SK-N-SH treated with all-trans-retinoic acid at 6 μM for 48 hours (cell line): Measurements from ENCODE around the gene FAM47E.

Experiments used
- ATAC-seq: fragments of 200-7000 bp; cut with Tn5 transposase; 3 replicates; pipeline ENCODE4 v1.9.1; 2020; ENCODE audit warnings: mild to moderate bottlenecking, moderate library complexity
- ARNTL ChIP-seq: fragments of 450-650 bp; formaldehyde crosslinking; IDR thresholded peaks from 2 replicates; pipeline ENCODE4 v1.5.0; 2020; ENCODE audit warnings: low read depth, mild to moderate bottlenecking, moderate library complexity, borderline replicate concordance
- CREB5 ChIP-seq: fragments of 250-450 bp; sonication (Bioruptor Pico); IDR thresholded peaks from 2 replicates; pipeline ENCODE4 v1.5.1; 2020; ENCODE audit warnings: low read depth, mild to moderate bottlenecking, moderate library complexity
- CSDC2 ChIP-seq: fragments of 250-450 bp; sonication (Bioruptor Pico); IDR thresholded peaks from 2 replicates; pipeline ENCODE4 v1.5.0; 2020; ENCODE audit warnings: mild to moderate bottlenecking, moderate library complexity
- CSRNP3 ChIP-seq: fragments of 250-450 bp; sonication (Bioruptor Pico); IDR thresholded peaks from 2 replicates; pipeline ENCODE4 v1.5.1; 2021; ENCODE audit warnings: mild to moderate bottlenecking, moderate library complexity
- ESRRG ChIP-seq: fragments of 250-450 bp; sonication (Bioruptor Pico); IDR thresholded peaks from 2 replicates; pipeline ENCODE4 v1.6.1; 2021; ENCODE audit warnings: mild to moderate bottlenecking
- GLIS3 ChIP-seq: fragments of 250-450 bp; sonication (Bioruptor Pico); IDR thresholded peaks from 2 replicates; pipeline ENCODE4 v1.5.0; 2020; ENCODE audit warnings: mild to moderate bottlenecking, moderate library complexity
- ISL1 ChIP-seq: fragments of 250-450 bp; sonication (Bioruptor Pico); IDR thresholded peaks from 2 replicates; pipeline ENCODE4 v2.1.2; 2022; ENCODE audit warnings: mild to moderate bottlenecking, moderate library complexity
- OSR1 ChIP-seq: fragments of 250-450 bp; sonication (Bioruptor Pico); IDR thresholded peaks from 2 replicates; pipeline ENCODE4 v1.8.0; 2022; ENCODE audit warnings: moderate library complexity, mild to moderate bottlenecking, inconsistent platforms
- POU6F1 ChIP-seq: fragments of 250-450 bp; sonication (Bioruptor Pico); IDR thresholded peaks from 2 replicates; pipeline ENCODE4 v1.8.0; 2021; ENCODE audit warnings: low read depth, mild to moderate bottlenecking, moderate library complexity, borderline replicate concordance
- PPARA ChIP-seq: fragments of 250-450 bp; sonication (Bioruptor Pico); IDR thresholded peaks from 2 replicates; pipeline ENCODE4 v1.5.0; 2020; ENCODE audit warnings: mild to moderate bottlenecking, borderline replicate concordance
- RARB ChIP-seq: fragments of 250-450 bp; sonication (Bioruptor Pico); IDR thresholded peaks from 2 replicates; pipeline ENCODE4 v1.8.0; 2021; ENCODE audit warnings: mild to moderate bottlenecking, moderate library complexity
- TCF4 ChIP-seq: fragments of 250-450 bp; sonication (Bioruptor Pico); IDR thresholded peaks from 2 replicates; pipeline ENCODE4 v1.8.0; 2021; ENCODE audit warnings: mild to moderate bottlenecking, moderate library complexity, borderline replicate concordance
- TOX ChIP-seq: fragments of 250-450 bp; sonication (Bioruptor Pico); IDR thresholded peaks from 2 replicates; pipeline ENCODE4 v1.8.0; 2021; ENCODE audit warnings: mild to moderate bottlenecking, moderate library complexity, borderline replicate concordance
- ZC3H10 ChIP-seq: fragments of 250-450 bp; sonication (Bioruptor Pico); IDR thresholded peaks from 2 replicates; pipeline ENCODE4 v1.5.1; 2021; ENCODE audit warnings: mild to moderate bottlenecking, moderate library complexity
- ZFP3 ChIP-seq: fragments of 250-450 bp; sonication (Bioruptor Pico); IDR thresholded peaks from 2 replicates; pipeline ENCODE4 v1.5.0; 2020; ENCODE audit warnings: mild to moderate bottlenecking, moderate library complexity
- ZNF565 ChIP-seq: fragments of 450-650 bp; formaldehyde crosslinking; conservative IDR thresholded peaks from 2 replicates; pipeline ENCODE4 v1.5.0; 2020; ENCODE audit warnings: low read depth, mild to moderate bottlenecking, moderate library complexity
- TF ChIP-seq, protein P1 (sequence below): fragments of 250-450 bp; sonication (Bioruptor Pico); IDR thresholded peaks from 2 replicates; pipeline ENCODE4 v1.5.0; 2020; ENCODE audit warnings: mild to moderate bottlenecking, moderate library complexity
- TF ChIP-seq, protein P2 (sequence below): fragments of 250-450 bp; sonication (Bioruptor Pico); IDR thresholded peaks from 2 replicates; pipeline ENCODE4 v1.8.0; 2020; ENCODE audit warnings: mild to moderate bottlenecking, moderate library complexity, borderline replicate concordance

Gene FAM47E

DNA sequence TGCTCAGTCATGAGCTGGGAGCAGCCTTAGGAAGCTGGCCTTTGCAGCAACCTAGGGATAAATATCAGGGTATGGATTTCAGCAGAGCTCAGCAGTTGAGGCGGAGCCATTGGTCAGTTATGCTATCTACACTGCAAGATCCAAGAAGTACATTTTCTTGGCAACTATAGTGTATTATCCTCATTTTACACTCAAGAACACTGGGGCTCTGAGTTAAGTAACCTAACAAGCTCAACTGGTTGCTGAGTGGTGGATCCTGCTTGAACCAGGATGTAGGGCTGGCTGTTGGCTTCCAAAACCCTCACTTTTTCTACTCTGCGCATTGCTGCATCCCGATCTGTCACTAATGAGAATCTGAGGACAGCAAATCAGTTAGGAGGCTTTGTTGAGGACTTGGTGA is 36.4 kb upstream of the FAM47E start (continued):
- TF ChIP-seq, protein P1, sequence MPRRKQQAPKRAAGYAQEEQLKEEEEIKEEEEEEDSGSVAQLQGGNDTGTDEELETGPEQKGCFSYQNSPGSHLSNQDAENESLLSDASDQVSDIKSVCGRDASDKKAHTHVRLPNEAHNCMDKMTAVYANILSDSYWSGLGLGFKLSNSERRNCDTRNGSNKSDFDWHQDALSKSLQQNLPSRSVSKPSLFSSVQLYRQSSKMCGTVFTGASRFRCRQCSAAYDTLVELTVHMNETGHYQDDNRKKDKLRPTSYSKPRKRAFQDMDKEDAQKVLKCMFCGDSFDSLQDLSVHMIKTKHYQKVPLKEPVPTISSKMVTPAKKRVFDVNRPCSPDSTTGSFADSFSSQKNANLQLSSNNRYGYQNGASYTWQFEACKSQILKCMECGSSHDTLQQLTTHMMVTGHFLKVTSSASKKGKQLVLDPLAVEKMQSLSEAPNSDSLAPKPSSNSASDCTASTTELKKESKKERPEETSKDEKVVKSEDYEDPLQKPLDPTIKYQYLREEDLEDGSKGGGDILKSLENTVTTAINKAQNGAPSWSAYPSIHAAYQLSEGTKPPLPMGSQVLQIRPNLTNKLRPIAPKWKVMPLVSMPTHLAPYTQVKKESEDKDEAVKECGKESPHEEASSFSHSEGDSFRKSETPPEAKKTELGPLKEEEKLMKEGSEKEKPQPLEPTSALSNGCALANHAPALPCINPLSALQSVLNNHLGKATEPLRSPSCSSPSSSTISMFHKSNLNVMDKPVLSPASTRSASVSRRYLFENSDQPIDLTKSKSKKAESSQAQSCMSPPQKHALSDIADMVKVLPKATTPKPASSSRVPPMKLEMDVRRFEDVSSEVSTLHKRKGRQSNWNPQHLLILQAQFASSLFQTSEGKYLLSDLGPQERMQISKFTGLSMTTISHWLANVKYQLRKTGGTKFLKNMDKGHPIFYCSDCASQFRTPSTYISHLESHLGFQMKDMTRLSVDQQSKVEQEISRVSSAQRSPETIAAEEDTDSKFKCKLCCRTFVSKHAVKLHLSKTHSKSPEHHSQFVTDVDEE (CRISPR knock-in tag), result no peak
- TF ChIP-seq ARNTL (no peak), POU6F1 (CRISPR knock-in tag) (no peak), OSR1 (CRISPR knock-in tag) (no peak), TCF4 (CRISPR knock-in tag) (no peak)
- TF ChIP-seq, protein P2, sequence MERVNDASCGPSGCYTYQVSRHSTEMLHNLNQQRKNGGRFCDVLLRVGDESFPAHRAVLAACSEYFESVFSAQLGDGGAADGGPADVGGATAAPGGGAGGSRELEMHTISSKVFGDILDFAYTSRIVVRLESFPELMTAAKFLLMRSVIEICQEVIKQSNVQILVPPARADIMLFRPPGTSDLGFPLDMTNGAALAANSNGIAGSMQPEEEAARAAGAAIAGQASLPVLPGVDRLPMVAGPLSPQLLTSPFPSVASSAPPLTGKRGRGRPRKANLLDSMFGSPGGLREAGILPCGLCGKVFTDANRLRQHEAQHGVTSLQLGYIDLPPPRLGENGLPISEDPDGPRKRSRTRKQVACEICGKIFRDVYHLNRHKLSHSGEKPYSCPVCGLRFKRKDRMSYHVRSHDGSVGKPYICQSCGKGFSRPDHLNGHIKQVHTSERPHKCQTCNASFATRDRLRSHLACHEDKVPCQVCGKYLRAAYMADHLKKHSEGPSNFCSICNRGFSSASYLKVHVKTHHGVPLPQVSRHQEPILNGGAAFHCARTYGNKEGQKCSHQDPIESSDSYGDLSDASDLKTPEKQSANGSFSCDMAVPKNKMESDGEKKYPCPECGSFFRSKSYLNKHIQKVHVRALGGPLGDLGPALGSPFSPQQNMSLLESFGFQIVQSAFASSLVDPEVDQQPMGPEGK (CRISPR knock-in tag), result no peak

GRCh38 chr4:76216524-76216923 is 35.0 kb upstream of the FAM47E start:
- TF ChIP-seq CREB5 (no peak), ZC3H10 (CRISPR knock-in tag) (no peak), ISL1 (no peak), ZNF565 (CRISPR knock-in tag) (no peak), POU6F1 (CRISPR knock-in tag) (no peak), OSR1 (CRISPR knock-in tag) (no peak), ARNTL (no peak), CSDC2 (CRISPR knock-in tag) (no peak), TCF4 (CRISPR knock-in tag) (no peak), ESRRG (CRISPR knock-in tag) (no peak), PPARA (CRISPR knock-in tag) (no peak), RARB (CRISPR knock-in tag) (no peak), ZFP3 (CRISPR knock-in tag) (no peak)
- TF ChIP-seq, protein P1 (CRISPR knock-in tag), result no peak

GRCh38 chr4:76216975-76217814 is 34.3 kb upstream of the FAM47E start:
- no peak for ATAC-seq

More at GRCh38 chr4:76216524-76216923, 35.0 kb upstream of the FAM47E start:
- ATAC-seq, result no peak

More at GRCh38 chr4:76216975-76217814, 34.3 kb upstream of the FAM47E start:
- no peak for TF ChIP-seq ISL1
- TF ChIP-seq, protein P1 (CRISPR knock-in tag), result no peak
- no peak for TF ChIP-seq CSRNP3 (CRISPR knock-in tag)
- no peak for TF ChIP-seq GLIS3 (CRISPR knock-in tag)
- no peak for TF ChIP-seq TOX
